Ureter (tissue), 1 donor: ENCODE data around the gene SLC19A1. TPM values are rescaled to one million over a fixed set of nuclear protein-coding genes. Genes with fewer than 3 reads are reported as not detected.
"Not testable (repeated sequence)": the region's sequence is repeated elsewhere in the genome, so short reads cannot be mapped to it uniquely, and the experiment has no call there.

ENCODE experiments used
- DNase-seq: peaks from one replicate; pipeline ENCODE4 v3.0.0-alpha.2; 2020; ENCODE audit warnings: low spot score
- total RNA-seq: library from RNA; stranded (reverse); gene quantifications from one replicate; pipeline ENCODE4 v1.2.4, GENCODE V29; 2023
- donor health status: DM: yes; HTN: yes; CAD: no.

Gene SLC19A1
- total RNA-seq, 1 donor from 2014 or later, result 23.0 TPM

DNA sequence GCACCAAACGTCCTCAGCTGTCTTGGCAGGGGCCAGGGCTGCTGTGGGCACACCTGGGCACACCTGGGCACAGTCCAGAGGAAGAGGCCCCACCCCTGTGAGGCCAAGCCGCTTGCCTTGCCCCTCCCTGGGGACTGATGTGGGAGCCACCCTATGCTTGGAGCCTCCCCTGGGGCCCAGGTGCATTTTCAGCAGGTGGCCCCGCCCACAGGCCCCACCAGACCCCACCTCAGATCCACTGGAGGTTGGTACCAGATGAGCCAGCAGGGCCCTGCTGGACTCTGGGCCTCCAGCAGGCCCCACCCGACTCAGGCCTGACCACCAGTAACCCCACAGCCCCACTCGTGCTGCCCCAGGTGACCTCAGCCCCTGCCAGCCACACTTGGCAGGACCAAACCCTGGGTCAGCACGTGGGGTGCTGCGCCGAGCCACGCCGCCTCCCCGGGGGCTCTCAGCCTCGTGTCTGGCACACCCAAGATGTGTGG lies 8.8 kb downstream of the SLC19A1 start:
- DNase-seq, result no peak

DNA sequence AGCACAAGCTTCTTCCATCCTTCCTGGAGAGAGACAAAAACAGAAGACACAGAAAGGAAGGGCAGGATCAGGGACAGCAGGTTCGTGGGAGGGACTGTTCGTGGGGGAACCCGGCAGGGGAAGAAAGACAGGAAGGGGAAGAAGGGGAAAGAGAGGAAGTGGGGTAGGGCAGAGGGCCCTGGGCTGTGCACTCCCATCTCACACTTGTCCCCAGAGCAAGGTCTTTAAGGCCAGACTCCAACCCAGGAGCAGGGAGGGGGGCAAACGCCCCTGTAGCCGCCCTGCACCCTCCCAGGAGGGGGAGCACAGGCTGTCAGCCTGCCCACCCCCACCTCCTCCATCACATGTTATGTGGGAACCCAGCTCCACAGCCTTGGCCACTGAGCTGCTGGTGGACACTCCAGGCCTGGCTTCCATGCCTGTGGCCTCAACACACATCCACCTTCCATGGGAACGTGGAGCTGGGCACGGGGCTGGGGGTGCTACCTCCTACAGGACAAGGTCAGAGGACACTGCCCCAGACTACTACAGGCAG lies 9.3 kb downstream of the SLC19A1 start:
- no peak for DNase-seq

DNA sequence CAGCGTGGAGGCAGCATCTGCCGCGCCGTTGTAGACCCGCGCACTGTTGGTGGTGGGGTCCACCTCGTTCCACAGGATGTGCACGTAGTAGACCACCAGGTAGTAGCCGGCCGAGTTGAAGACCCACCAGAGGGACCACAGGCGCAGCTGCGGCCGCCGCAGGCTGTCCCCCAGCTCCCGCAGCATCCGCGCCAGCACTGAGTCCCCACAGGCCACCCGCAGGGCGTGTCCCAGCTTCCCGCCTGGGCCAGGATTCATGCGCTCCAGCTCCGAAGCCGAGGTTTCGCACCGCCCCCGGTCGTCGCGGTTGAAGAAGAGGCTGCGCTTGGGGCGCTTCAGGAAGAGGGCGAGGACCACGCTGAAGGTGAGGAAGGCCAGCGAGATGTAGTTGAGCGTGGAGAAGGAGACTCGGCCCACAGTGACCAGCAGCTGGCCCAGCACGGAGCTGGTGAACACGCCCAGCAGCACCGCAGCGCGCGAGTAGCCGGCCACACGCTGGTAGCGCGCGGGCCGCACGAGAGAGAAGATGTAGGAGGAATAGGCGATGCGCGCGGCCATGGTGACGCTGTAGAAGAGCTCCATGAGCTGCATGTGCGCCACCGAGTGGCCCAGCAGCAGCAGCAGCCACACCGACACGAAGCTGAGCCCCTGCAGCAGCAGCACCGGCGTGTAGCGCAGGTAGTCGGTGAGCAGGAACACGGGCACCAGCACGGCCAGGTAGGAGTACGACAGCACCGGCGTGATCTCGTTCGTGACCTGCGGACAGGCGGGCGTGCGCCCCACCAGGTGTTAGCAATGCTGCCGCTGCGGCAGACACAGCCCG lies 10.6 kb downstream of the SLC19A1 start:
- no peak for DNase-seq

DNA sequence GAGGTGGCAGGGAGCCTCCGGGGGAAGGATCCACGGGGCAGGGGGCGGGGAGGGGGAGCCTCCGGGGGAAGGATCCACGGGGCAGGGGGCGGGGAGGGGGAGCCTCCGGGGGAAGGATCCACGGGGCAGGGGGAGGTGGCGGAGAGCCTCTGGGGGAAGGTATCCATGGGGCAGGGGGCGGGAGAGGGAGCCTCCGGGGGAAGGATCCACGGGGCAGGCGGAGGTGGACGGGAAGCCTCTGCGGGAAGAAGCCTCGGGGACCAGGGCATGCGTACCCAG lies 11.2 kb downstream of the SLC19A1 start:
- DNase-seq, result not testable (repeated sequence)

DNA sequence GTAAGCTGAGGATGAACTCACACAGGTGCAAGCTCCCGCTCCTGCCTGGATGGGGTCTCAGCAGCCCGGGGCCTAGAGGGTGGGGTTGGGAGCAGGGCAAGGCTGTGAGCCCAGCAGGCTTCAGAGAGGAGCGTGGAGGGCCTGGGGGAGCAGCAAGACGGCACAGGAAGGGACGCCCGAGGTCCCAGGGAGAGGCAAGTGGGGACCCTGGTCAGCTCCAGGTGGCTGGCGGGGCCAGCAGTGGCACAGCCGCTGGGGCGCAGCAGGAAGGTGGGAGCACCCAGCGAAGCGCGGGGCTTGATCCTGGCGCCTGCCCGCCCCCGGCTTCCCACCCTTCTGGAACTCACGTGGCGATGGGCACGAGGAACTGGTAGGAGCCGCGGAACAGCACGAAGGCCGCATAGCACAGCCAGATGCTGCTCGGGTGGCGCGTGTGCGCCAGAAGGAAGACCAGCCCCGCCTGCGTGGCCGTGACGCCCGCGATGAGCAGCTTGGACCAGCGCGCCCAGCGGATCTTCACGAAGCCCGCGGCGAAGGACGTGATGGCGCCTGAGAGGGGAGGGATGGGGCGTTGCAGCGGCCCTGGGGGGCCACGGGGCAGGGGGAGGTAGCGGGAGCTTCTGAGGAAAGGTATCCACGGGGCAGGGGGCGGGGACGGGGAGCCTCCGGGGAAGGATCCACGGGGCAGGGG lies 11.7 kb downstream of the SLC19A1 start:
- DNase-seq, result no peak

DNA sequence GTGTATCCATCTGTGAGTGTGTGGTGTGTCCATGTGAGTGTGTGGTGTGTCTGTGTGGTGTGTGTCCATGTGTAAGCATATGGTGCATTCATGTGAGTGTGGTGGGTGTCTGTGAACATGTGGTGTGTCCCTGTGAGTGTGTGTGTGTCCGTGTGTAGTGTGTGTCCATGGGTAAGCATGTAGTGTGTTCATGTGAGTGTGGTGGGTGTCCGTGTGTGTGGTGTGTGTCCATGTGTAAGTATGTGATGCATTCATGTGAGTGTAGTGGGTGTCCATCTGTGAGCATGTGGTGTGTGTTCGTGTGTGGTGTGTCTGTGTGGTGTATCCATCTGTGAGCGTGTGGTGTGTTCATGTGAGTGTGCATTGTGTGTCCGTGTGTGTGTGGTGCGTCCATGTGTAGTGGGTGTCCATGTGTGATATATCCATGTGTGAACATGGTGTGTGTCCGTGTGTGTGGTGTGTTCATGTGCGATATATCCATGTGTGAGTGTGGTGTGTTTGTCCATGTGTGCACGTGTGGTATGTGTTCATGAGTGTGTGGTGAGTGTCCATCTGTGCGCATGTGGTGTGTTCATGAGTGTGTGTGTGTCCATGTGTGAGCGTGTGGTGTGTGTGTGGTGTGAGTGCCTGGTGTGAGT lies 12.3 kb downstream of the SLC19A1 start:
- DNase-seq, result no peak

DNA sequence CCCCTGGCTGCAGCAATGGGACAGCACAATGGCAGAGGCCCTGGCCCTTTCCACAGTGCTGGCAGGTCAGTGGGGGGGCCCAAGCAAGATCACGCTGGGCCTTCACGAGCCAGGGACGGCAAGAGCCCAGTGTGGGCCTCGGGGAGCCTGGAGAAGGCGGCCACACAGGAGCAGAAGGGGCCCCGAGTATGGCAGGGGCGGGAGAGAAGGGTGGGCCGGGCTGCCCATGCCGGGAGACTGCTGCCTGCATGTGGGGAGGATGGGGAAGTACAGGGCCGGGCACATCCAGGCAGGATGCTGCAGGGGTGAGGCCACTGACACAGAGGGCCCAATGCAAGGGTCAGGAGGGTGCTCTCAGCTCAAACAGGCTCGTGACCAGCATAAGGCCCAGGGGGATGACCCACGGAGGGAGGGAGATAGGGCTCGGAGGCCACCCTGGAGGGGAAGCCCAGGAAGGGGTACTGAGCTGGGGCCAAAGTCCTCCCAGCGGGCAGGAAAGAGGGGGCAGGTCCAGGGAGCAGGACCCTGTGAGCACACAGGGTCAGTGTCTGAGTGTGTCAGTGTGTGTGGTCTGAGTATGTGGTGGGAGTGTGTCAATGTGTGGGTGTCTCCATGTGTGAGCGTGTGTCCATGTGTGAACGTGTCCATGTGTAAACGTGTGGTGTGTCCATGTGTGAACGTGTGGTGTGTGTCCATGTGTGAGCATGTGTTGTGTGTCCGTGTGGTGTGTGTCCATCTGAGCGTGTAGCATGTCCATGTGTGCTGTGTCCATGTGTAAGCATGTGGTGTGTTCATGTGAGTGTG lies 13.1 kb downstream of the SLC19A1 start:
- no peak for DNase-seq

DNA sequence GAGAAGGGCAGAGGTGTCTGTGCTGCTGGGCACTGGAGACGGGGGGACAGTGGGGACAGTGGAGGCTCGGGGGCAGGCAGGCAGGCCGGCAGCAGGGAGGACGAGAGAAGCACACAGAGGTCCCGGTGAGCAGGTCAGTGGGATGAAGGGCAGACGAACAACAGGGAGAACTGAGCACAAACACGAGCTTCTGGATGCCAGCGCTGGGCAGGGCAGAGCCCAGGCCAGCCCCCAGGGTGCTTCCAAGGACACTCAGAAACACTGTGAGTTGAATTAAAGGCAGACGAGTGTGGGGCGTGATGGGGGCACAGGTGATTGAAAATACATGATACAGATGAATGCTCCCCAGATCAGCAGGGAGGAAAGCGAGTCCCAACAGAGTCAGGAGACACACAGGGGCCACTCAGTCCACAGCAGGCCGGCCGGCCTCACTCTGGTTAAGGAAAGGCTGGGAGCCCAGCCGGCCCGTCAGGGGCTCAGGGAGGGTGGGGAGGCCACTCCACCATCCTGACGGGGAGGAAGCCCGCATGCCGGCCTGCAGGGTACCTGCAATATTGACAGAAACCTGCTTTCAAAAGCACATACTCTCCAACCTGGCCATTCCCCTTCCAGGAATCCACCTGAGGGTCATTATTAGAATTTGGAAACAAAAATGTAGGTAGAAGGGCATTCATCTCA lies 14.1 kb downstream of the SLC19A1 start:
- DNase-seq, result no peak

DNA sequence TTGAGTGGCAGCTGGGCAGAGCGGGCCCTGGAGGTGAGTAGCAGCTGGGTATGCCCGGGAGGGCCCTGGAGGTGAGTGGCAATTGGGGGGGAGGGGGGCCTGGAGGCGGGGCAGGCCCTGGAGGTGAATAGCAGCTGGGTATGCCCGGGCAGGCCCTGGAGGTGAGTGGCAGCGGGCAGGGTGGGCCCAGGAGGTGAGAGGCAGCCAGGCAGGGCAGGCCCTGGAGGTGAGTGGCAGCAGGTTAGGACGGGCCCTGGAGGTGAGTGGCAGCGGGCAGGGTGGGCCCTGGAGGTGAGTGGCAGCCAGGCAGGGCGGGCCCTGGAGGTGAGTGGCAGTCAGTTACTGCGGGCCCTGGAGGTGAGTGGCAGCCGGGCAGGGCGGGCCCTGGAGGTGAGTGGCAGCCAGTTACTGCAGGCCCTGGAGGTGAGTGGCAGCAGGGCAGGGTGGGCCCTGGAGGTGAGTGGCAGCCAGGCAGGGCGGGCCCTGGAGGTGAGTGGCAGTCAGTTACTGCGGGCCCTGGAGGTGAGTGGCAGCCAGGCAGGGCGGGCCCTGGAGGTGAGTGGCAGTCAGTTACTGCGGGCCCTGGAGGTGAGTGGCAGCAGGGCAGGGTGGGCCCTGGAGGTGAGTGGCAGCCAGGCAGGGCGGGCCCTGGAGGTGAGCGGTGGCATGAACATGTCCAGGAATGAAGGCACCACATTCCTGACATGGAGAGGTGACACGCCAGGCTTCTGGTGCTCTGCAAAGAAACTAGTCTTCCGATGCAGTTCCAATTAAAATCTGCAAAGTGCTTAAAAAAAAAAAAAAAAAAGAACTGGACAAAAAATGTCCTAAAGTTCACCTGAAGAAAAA lies 14.9 kb downstream of the SLC19A1 start:
- DNase-seq, result peak; percentile 79

DNA sequence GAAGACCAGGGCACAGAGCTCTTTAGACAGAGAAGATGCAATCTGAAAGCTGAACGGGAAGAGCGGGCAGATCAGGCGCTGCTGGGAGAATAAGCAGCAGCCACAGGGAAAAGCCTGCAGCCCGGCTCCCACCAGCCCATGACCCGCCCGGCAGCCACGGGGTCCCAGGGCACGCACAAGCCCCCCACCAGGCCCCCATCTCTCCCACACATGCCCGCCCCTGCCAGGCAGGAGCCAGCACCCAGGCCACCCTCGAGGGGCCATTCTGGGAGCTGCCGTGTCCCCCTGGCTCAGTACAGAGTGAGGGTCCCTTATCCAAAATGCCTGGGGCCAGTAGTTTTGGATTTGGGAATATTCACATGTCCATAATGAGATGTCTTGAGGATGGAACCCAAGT lies 16.3 kb downstream of the SLC19A1 start:
- peak; percentile 39 for DNase-seq

DNA sequence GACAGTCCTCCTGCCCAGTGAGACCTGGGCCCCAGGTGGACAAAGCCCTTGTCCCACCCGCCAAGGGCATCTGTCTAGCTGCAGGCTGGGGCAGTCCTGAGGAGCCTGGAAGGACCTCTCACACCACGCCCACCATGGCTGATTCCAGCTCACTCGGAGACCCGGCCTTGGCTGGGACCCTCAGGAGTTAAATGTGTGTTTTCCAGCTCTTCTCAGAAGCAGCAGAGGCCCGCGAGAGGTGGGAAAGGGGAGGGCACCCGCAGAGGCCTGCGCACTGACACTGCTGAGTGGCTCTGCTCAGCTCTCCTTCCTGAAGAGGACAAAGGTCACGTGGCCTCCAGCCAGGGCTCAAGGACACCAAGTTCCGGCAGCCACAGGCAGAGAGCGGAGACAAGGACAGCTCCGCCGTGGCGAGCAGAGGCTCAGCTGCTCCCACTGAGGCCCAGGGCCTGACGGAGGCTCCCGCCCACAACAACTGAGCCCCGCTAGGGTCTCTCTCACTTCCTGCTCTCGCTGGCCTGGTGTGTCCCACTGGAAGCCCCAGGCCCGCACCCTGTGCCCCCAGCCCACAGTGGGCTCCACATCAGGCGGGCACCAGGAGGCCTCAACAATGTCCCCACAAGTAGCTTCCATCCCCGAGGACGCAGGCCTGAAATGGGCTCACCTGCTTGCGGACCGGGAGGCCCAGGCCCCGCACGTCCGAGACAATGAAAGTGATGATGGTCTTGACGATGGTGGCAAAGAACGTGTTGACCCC lies 16.9 kb downstream of the SLC19A1 start:
- peak; percentile 41 for DNase-seq

DNA sequence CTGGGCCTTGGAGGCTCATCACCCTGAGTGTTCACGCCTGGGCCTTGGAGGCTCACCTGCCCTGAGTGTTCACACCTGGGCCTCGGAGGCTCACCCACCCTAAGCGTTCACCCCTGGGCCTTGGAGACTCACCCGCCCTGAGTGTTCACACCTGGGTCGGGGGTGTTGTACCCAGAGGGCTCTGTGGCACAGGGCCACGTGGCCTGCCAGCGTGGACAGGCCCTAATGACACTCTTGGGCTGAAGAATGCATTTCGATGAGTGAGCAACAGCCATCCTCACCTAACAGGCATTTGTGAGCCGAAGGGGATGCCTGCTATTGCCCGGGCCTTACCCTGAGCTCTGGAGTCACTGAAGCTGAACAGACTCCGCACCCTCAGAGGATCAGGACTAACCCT lies 17.5 kb downstream of the SLC19A1 start:
- DNase-seq, result no peak

DNA sequence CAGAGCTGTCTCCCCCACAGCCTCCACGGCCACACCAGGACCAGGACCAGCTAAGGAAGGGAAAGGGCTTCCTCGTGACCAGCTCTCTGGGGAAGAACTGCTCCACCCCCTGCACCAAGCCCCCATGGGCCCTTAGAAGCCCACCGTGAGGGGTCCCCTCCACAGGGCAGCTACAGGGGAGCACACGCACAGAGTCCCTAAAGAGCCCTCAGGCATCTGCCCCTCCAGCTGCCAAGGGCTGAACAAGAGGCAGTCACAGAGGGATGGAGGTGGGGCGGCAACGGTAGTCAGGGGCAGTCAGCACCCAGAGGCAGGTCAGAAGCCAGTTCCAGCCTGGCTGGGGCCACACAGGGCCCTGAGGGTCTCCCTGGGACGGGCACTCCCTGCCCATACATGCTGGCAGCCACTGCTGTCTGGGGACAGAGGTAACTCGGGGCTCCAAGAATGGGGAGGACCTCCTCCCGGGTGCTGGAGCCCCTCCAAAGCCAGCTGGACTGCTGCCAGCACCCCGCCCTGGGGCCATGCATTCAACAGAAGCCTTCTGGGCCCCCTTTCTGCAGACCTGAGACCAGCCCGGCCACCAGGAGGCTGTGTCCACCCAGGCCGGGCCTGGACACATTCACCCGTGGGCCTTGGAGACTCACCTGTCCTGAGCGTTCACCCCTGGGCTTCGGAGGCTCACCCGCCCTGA lies 18.7 kb downstream of the SLC19A1 start:
- DNase-seq, result peak; percentile 40

DNA sequence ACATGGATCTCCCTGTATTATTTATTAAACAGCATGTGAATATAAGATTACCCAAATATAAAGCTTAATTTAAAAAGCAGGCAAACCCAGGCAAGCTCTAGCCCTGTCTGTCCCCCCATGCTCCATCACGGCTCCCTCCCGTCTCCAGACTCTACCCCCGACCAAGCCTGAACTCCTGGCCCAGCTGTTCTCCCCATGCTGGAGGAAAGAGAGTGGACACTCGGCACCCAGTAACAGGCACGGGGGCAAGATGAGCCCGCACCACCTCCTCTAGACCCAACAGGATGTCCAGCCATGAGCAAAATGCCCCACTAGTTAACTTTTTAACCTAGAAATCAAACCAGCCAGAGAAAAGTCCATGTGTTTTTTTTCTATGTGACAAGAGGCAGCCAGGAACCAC lies 19.3 kb downstream of the SLC19A1 start:
- DNase-seq, result peak; percentile 24

DNA sequence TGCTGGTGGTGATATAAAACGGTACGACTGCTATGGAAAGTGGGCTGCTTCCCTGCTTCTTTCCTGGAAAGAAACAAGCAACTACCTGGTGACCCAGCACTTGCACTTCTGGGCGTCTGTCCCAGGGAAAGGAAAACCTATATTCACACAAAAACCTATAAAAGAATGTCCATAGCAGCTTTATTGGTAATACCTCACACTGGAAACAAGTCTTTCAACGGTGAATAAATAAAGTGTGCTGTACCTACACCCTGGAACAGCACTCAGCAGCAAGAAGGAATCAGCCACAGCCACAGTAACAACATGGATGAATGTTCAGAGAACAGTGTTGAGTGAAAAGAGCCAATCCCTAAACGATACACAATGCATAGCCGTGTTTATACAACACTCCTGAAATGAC lies 19.9 kb downstream of the SLC19A1 start:
- no peak for DNase-seq

DNA sequence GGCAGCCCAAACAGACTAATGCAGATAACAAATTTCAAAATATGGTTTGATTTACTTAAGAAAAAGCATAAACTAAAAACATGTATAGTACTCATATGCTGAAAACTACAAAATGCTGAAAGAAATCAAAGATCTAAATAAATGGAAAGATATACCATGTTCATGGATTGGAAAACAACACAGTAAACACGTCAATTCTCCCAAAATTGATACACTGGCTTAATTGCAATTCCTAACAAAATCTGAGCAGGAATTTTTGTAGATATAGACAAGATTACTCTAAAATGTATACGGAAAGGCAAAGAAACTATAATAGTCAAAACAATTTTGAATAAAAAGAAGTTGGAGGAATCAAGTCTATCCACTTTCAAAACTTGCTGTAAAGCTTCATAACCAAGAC lies 21.0 kb downstream of the SLC19A1 start:
- DNase-seq, result no peak

DNA sequence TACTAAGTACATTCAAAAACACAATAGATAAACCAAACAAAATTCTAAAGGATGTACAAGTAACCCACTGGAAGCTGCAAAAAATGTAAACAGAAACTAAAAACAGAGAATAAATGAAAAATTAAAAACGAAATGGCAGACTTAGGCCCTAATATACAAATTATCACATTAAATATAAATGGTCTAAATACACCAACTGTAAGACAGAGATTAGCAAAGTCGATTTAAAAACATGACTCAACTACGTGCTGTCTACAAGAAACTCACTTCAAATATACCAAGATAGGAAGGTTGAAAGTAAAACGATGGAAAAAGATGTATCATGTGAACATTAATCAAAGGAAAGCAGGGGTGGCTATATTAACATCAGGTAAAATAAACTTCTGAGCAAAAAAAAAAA lies 23.1 kb downstream of the SLC19A1 start:
- no peak for DNase-seq

DNA sequence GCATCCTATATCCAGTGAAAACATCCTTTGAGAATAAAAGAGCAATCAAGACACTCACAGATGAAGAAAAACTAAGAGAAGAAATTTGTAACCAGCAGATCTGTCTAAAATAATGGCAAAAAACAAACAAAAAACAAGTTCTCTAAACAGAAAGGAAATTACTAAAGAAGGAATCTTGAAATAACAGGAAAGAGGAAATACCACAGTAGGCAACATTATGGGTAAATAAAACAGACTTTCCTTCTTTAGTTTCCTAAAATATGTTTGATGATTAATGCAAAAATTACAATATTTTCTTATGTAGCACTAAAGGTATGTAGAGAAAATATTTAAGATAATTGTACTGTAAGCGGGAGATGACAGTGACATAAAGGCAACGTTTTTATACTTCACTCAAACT lies 23.5 kb downstream of the SLC19A1 start:
- no peak for DNase-seq
